HG02884 (cell line): ENCODE results near the gene MT4.

Experiments
- ATAC-seq: cut with Tn5 transposase; IDR thresholded peaks from one replicate; pipeline ENCODE4 v1.9.1; 2021; ENCODE audit warnings: mild to moderate bottlenecking, moderate library complexity; ENCODE audit not compliant: unreplicated experiment

The MT4 gene

DNA sequence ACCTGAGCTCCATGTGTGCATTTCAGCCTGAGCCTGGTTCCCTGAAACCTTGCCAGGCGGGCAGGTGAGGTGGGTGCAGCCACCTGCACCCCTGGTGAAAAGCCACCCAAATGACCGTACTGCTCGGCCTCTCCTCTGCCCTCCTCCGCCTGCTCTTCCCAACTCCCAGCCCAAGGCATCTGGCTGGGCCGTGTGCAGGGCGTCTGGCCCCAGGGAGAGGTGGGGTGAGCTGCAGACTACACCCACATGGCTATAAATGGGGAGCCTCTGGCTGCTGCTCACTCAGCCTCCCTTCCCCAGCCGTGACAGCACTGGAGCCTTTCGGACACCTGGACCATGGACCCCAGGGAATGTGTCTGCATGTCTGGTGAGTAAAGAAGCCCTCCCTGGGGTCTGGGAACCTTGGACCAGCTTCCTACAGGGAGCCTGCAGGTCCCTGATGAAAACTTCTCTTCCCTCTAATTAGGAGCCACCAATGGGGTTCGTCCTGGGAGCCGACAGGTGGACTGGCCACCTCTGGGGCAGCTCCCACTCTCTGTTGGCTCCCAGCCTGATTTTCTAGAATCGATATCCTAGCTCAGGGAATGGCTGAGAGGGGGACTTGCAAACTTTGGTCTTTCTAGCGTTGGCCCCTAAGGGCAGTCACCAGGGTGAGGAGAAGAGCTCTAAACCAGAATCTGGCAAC is at the start of gene MT4:
MT4 (plus strand) TSS at position 281 of the 685 bp plus-strand sequence; CDS start at position 337, 56 bp downstream.
- no peak for ATAC-seq

DNA sequence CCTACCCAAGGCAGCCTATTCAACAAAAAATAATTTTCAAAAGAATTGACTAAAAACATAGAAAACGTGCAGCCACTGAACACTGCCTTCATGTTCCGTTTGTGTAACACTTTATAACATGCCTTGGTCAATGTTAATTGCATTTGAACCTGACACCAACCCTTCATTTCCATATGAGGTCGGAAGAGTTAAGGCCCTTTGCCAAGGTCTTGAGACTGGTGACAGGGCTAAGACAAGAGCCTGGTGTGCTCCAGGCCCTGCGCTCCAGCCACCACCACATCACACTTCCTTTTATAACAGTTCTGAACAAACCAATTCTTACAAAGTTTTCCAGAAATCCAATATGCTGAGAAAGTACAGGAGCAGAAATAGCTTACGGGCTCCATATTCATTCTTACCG is 49.2 kb upstream of the MT4 start:
- no peak for ATAC-seq

DNA sequence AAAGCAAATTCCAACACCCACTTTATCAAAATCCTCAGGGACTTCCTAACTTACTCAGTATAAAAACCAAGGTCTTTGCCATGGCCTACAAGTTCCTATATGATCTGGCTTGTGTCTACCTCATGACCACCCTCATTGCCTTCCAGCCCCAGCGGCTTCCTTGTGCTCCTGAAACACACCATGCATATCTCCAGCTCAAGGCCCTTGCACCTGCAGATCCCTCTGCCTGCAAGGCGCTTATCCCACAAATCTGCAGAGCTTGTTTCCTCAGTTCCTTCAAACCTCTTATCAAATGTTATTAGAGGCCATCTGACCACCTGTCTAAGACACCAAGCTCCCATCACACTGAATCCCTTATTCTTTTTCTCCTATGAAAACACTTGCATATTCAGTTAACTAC is 47.7 kb upstream of the MT4 start:
- ATAC-seq, result no peak

DNA sequence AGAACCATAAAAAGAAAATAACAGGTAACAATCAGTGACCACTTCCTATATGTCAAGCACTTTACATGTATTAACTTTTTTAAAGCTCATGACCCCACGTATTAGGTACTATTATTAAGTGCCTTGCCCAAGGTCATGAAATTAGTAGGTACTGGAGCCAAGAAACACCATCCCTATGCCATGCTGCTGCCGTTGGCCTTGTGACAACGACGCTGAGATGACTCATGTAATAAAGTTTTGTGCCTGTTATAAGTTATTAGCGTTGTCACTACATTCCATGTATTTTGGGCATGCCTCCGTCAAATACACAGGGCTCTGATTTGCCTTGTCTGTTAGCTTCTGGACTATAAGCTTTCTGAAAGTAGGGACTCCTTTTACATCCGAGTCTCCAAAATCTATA is 46.4 kb upstream of the MT4 start:
- no peak for ATAC-seq

DNA sequence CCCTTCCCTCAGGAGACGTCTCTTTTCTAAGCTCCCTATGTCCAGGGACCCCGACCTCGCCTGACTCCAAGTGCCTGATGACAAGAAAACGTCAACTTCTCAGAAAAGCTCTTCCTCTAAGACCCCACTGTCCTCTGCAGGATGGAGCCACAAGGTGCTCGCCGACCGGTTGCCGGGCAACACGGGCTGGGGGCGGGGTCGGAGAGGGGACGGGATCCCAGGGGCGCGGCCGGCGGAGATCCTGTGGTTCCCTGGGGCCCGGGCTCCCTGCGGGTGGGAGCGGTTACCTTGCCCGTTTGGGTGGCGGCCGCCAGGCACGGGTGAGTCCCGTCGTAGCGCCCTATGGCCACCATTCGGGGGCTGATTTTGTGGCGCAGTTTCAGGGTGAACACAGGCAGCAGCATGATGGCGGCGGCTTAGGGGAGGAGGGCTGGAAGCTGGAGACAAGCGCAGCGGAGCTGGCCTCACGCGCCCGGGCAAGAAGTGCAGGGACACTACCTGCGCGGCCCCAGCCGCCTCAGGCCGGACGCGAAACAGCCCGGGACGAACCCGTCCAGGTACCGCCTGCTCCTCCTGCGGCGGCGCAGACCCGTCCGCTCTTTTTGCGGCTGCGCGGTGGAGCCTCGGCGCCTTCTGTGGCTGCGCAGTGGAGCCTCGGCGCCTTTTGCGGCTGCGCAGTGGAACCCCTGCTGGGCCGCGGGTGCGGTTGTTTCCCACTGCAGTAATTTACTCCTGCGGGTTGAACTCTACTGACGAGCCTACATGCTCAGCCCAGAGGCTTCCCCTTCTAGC is 45.2 kb upstream of the MT4 start, which contains the start of gene BBS2:
BBS2 (minus strand) TSS at position 566 of the 792 bp plus-strand sequence; CDS start at position 404, 162 bp downstream.
- peak; percentile 80 for ATAC-seq

DNA sequence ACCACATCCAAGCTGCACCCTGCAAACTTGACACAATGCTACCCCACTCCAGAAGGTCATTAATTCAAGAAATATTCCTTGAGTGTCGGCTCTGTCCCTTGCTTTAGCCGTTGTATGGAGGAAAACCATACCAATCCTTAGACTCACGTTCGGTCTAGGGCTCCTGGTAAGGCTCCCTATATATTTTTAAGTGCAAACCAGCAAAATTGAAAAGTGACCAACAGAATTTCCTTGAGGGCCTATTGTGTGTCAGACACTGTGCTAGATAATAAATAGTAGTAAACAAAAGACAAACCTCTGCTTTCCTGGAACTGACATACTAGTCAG is 44.7 kb upstream of the MT4 start:
- ATAC-seq, result no peak

DNA sequence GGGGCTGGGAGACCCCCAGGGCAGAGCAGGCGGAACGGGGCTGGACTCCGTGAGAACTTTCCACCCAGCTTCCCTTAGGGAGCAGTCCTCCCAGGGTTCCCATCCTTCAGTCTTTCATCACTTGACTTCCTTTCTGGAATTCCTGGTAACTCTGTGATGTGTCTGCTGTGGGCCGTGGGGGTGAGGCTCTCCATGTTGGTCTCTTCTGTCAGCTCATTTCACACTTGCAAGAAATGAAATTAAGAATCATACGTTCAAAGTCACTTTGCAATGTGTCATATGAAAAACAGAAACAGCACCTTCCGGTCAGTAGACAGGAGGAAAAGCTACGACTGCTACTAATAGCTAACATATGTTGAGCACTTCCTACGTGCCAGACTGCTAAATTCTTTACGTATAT is 39.6 kb upstream of the MT4 start:
- ATAC-seq, result no peak

DNA sequence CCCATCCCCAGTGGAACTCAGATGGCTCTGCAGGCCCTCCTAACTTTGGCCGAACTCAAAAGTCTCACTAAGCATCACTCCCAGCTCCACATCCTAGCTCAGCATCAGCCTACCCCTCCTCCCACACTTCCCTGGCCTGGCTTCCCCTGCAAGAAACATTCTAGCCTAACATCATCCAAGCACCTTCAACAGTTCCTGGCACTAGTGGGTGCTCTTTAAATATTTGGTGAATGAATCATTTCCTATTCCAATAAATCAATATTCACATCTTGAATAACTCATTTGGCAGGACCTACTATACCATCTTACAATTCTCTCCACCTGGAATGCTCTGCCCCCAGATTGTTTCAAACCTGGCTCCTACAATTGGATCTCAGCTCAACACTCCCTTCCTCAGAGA is 34.0 kb upstream of the MT4 start:
- no peak for ATAC-seq

DNA sequence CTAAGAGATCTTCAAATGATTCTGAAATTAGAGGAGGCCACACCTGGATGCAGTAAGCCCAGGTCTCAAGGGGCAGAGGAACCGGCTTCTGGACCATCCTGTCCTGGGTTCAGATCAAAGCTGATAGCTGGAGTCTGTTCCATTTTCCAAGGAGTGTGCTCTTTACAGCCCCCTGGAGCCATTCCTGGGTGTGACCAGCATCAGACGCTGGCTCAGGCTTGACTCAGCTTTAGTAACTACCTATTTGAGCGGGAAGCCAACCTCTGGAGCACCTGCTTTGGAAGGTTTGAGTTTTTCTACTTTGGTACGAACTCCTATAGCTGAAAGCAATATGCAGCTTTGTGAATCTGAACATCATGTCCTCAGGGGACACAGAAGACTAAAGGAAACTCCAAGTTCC is 32.2 kb upstream of the MT4 start:
- ATAC-seq, result no peak

DNA sequence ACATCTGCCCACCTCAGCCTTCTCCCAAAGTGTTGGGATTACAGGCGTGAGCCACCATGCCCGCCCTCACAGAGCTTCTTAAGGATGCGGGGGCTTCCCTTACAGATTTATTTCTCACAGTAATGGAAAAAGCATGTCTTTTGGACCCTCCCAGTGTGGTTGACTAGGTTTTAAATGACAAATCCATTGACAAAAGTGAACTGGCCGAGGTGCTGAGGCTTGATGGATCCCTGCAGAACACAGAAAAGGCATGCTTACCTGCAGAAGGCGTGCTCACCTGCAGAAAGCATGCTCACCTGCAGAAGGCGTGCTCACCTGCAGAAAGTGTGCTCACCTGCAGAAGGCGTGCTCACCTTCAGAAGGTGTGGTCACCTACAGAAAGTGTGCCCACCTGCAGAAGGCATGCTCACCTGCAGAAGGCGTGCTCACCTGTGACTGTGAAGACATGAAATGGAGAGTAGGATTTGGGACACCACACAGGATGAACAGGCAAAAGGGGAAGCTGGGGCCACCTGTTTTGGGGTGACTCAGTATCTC is 30.0 kb upstream of the MT4 start:
- ATAC-seq, result no peak

DNA sequence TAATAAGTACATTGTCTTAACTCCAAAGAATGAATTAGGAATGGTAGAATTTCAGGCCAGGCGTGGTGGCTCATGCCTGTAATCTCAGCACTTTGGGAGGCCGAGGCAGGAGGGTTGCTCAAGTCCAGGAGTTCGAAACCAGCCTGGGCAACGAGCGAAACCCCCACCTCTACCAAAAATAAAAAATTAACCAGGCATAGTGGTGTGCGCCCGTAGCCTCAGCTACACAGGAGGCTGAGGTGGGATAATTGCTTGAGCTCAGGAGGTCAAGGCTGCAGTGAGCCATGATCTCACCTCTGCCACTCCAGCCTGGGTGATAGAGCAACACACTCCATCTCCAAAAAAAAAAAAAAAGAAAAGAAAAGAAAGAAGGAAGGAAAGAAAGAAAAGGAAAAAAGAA is 26.5 kb upstream of the MT4 start:
- no peak for ATAC-seq

DNA sequence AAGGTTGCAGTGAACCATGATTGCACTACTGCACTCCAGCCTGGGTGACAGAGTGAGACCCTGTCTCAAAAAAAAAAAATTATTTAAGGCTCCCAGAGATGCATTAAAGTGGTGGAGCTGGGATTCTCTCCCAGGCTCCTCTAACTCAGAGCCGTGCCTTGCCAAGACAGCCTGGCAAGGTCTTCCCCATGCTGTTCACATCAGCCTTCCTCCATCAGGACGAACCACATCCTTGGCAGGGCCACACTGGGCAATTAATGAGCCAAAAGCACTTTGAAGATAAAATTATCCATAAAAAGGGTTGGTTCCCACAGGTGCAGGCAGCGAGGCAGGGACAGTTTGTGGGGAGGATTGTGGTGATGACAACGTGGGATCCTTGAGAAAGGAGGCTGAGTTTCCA is 25.2 kb upstream of the MT4 start:
- no peak for ATAC-seq

DNA sequence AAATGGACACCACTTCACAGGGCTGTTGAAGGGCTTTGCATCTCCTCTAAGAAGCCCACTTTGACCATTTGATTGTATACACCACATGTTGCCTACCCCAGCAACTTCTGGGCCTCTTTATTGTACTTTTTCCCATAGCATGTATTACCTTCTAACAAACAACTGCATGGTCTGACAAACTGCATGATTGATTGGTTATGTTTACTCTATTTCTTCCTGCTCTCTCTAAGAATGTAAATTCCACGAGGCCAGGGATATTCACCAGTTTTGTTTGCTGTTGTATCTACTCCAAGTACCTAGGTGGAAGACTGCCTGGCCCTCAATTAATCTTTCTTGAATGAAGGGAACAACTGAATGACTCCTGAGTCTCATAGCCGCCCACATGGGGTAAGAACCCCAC is 22.8 kb upstream of the MT4 start:
- ATAC-seq, result no peak

DNA sequence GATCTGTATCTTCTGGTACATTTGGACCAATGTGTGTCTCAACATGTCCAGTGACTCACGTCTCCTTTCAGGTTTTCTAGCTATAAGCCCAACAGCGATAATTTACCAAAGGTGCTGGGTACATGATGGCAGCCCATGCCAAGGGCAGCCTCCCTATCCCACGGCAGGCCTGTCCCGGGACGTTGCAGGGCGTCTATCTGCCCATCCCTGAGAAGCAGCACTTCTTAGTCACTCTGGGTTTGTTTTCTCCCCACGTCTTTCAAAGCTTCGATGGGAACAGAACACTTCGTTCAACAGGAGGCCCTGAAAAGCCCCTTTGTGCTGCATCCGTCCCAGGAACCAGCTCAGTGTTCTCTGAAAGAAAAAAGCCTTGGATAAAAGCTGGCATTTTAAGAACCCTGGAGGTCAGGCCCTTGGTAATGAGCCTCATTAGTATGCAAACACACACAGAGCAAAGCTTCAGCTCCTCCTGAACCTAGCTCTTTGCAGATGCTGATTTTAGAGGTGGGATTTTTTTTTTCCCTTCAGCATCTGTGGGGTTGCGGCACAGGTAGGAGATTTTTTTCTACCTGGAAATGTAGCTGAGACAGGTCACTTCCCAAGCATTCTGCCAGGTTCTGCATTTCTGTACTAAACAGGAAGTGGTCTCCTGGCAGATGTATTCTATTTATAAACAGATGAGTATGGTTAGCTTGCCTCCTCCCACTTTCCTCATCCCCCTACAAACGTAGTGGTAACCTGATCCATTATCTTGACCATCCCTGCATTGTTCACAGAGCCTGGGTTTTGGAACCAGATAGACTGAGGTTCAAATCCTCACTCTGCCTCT is 17.5 kb upstream of the MT4 start:
- no peak for ATAC-seq

DNA sequence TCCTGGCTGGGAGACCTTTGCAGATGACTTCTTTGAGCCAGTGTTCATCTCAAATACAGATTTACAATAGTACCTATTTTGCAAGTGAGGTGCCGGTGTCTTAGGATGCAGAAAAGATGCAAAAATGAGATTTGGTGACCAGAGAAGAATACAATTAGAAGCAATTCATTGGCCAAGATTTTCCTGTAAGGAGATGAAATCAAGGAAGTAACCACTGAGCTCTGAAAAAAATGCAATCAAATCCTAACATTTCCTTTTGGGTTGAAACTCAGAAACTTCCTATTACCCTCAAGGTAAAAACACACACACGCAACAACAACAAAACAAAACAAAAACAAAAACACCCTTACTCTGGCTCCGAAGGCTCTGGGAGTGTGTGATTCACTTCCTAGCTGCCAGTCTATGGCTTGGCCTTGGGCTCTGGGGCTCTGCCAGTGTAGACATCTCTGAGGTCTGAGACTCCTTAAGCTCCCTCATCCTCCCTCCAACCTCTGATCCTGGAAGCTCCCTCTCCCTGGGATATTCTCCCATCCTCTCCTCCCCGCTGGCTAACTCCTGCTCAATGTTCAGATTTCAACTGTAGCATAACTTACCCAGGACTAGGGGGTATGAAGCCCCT is 16.8 kb upstream of the MT4 start:
- ATAC-seq, result no peak

DNA sequence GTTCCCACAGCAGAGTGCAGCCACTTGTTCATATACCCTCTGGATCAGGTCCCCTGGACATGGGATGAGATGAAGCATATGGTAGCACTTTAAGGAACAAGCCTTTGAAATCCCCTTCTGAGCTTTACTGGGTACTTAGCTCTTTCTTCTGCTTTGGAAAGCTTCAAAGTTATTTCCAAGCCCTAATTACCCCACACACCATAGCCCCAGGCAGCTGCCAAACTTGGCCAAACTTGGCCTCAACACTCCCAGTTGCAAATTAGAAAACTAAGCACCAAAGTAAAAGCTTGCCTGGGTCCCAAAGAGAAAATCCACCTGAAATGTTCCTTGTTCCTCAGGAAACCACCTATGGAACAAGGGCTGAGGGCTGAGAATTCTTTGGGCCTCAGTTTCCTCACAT is 15.7 kb upstream of the MT4 start:
- no peak for ATAC-seq

DNA sequence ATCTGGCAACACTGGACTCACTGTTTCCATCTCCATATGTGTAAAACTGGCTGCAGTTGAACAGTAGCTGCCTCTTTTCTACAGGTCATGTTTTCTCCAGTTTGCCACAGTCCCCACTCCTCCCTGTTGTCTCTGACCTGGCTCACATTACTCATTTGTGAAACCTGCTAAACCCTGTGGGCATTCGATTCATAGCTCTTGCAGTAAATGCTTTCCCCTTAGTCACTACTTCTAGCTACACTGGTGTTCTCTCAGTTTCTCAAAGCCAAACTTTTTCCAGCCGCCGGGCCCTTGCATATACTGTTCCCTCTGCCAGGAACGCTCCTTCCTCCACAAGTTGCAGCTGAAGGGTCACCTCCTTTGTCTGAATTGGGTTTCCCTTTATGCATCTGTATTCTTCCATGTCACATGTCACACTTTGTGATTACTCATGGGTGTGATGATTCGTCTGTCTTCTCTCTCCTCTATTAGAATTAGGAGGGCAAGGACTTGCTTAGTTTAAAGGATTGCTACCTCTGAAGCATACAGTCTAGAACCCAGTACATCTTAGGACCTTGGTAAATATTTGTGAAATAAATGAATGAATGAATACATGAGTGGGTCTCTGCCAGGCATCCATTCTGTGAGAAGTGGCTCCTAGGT is 15.0 kb upstream of the MT4 start:
- ATAC-seq, result no peak

DNA sequence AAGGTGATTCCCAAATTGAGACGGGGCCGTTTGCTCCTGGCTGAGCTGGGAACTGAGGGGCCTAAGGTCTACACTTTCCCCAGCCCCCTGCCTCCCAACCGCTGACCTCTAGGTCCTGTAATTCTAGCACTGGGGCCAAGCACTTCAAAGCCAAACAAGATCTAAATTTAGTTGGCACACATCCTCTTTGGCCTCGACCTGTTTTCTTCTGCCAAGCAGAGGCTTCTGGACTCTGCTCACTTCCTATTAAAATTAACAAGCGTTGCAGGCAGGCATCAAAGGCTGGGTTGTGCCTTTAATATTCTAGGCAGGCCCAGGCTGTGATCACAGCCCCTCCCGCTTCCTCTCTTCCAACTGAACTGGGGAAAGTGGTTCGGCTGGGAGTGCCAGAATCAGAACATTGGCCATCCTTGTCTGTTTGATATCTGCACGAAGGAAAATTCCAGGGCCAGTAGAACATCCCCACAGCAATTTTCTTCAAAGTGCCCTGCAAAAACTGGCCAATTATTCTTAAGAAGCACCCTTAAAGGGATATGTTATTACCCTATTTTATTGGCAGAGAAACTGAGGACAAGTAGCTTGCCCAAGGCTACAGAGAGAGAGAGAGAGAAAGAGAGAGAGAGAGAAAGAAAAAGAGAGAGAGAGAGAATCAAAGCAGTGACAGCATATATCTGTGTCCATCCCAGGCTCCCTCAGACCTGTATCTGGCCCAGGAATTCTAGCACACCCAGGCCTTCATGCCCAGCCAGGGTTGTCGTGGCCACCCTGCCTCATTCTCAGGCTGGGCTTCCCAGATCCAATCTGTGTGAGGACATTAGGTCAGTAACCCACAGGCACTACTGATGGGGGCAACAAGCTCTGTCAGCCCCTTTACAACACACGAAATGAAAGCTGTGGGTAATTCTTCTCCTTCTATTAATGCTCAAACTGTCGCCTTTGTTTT is 12.8 kb upstream of the MT4 start:
- no peak for ATAC-seq

DNA sequence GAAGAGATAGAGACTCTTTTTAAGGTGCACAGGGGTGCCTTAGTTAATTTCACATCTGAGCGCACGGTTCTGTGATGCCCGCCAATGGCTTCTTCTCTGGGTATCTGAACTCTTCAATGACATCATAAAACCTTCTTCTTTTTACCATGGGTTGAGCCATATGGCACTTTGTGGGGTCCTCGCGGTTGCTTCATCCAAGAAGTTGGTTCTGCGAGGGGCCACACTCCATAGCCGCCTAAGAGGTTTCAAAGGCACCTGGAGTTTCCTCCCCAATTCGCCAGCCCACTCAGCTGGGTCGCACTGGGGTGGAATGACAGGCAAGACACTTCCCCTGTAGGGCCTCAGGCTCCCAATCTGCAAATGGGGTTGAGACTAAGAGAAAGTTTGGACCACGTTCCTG is 10.4 kb upstream of the MT4 start:
- ATAC-seq, result no peak
